GM18907 (cell line): ENCODE data around the gene FLT3LG.

Experiments used
- ATAC-seq: cut with Tn5 transposase; IDR thresholded peaks from one replicate; pipeline ENCODE4 v1.9.1; 2021; ENCODE audit warnings: mild to moderate bottlenecking, moderate library complexity; ENCODE audit not compliant: unreplicated experiment

The FLT3LG gene, protein sequence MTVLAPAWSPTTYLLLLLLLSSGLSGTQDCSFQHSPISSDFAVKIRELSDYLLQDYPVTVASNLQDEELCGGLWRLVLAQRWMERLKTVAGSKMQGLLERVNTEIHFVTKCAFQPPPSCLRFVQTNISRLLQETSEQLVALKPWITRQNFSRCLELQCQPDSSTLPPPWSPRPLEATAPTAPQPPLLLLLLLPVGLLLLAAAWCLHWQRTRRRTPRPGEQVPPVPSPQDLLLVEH

DNA sequence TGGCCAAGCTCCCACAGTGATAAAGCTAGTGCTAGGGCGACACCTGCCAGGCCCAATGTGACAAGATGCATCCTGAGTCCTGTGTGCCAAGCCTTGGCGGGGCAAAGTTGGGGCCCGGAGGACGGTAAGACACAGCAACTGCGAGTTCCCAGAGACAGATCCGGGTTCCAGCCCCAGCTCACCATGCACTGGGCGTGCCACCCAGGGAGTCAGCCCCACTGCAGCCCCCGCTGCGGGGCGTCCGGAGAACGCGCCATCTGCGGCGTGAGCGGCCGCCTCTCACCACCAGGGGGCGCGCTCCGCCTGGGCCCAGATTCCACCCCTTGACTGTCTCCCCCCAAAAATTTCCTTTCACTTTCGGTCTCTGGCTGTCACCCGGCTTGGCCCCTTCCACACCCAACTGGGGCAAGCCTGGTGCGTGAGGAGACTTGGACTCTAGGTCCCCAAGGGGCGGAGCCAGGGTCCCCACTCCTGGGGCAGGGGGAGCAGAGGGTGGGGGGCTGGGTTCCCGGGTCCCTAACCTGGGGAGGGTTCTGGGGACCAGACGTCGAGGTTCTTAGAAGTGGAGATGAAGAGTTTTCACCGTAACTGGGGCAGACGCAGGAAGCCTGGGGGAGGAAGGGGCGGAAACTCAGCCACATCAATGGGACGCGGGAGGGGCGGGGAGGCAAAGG lies at the start of gene FLT3LG:
Gene FLT3LG, plus strand, starts transcription at position 348 of the 674 bp plus-strand sequence. CDS start 425 bp downstream, outside the sequence.
- peak; percentile 49 for ATAC-seq

DNA sequence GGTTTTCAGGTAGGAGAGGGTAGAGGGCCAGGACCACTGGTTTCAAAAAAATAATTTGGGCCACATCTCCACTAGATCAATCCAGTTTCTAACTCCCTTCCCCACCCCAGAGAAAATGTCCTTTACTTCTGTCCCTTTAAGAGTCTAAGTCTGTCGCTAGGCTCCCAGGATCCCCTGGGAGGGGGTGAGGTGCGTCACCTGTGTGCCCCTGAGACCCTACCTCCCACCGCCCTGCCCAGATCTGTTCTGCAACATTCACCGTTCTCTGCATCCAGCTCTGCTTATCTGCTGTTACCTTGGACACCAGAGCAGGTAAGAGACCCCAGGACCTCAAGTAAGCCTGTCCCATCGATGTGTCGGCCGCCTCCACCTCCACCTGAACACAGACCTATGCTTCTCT lies 48.8 kb upstream of the FLT3LG start, which contains the start of gene GFY:
Gene GFY, plus strand, starts transcription at position 211 of the 400 bp plus-strand sequence. CDS start 1,043 bp downstream, outside the sequence.
- ATAC-seq, result no peak

DNA sequence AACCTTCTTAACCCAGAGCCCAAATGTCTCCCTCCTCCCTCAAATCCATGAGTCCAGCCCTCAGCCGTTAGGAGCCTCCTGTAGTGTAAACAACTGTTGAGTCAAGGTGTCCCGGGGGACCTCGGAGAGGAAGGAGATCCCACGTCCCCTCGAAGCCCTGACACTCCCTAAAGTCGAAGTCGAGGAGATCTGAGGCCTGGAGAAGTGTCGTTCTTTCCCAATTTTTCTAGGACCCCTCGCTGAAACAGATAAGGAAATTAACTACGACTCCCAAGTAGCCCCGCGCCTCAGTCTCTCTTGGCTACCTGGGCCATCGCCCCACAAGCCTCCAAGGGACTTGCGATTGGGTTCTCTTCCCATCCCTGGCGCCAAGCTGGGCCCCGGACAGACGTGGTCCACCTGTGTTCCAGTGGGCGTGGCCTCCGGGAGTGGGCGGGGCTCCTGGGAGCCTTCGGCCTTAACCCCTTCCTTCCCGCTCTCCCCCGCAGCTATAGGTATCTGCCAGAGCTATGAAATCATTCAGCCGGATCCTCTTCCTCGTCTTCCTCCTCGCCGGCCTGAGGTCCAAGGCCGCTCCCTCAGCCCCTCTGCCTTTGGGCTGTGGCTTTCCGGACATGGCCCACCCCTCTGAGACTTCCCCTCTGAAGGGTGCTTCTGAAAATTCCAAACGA lies 48.0 kb upstream of the FLT3LG start:
- ATAC-seq, result no peak

DNA sequence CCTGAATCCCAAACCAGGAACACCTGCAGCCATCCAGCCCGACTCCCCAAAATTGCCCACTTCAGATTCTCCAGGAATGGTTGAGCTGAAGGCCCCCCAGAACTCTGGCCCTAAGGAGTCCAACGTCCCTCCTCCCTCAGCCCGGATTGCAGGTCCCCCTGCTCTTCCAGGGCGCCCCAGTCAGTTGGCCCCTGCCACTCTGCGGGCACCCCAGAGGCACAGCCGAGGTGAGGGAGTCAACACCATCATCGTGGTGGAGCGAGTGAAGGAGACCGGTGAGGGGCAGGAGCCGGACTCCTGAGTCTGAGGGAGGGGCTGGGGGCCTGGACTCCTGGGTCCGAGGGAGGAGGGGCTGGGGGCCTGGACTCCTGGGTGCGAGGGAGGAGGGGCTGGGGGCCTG lies 46.7 kb upstream of the FLT3LG start:
- ATAC-seq, result no peak

DNA sequence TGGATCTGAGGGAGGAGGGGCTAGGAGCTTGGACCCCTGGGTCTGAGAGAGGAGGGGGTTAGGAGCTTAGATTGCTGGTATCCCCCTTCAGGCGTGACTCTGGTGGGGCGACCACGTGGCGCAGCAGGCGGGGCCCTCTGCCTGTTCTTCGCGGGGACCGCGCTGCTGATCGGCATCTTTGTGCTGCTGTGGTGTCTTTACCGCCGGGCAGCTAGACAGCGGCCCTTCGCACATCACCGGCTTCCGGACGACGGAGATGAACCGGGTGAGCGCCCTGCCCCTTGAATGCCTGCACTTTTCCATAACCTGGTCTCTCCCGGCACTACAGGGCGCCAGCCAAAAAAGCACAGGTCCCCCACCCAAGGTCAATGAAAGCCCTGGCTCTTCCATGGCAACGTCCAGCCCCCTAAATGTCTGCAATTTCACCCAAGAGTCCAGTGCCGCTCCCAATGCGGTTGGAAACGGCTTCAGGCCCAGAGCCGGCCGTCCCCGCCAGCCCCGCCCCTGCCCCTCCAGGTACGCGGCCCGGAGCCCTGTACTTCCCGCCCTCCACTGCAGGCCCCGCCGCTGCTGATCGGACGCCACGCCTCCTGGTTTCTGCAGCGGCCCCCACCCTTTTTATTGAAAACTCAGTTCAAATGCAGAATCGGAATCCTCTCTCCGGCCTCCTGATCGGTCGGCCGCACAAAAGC lies 46.0 kb upstream of the FLT3LG start:
- ATAC-seq, result no peak

DNA sequence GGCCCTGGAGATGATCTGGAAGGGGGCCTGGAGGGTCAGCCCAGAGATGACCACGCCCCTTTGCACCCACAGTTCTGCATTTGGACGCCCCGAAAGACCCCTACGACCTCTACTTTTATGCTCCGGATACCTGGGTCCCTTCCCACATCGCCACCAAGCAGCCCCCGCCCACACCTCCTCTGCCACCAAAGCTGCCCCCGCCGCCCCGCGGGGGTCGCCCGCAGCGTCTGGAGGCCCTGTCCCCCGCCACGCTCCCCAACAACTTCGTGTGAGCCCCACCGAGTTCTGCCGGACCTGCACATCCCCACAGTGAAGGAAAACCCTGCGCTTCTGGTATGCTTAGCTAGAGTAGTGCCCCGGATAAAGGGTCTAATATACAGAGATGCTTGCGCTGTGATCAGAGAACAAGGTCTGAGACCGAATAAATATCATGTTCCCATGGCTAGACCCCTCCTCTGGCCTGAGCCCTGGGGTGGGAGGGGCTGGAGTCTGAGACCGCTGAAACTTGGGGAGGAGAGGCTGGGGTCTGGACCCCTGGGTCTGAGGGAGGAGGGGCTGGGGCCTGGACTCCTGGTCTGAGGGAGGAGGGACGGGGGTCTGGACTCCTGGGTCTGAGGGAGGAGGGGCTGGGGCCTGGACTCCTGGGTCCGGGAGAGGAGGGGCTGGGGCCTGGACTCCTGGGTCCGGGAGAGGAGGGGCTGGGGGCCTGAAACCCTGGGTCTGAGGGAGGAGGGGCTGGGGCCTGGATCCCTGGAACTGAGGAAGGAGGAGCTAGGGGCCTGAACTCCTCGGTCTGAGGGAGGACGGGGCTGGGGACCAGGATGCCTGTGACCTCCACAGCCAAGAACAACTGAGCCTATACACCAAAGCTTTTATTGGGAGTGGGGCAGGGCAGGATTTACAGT lies 45.2 kb upstream of the FLT3LG start:
- ATAC-seq, result no peak

DNA sequence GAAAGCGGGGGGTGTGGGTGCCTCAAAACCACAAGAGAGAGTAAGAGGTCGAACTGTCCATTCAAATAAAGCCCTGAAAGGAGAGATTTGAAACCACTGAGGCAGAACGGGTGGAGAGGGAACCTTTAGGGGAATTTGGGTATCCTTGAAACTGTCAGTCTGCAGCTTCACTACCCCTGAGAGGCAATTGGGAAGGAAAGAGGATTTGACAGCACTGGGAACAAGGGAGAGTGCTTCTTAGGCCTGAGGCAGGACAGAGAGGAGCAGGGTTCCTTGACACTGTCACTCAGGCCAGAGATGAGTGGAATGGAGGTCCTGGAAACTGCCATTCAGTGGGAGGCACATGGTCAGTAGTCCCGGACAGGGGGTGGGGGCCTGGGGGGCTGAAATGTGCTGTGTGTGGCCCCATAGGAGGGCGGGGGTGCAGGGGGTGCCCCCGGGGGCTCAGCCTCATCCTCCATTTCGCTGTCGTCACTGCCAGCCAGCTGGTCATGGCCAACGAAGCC lies 43.8 kb upstream of the FLT3LG start:
- no peak for ATAC-seq

DNA sequence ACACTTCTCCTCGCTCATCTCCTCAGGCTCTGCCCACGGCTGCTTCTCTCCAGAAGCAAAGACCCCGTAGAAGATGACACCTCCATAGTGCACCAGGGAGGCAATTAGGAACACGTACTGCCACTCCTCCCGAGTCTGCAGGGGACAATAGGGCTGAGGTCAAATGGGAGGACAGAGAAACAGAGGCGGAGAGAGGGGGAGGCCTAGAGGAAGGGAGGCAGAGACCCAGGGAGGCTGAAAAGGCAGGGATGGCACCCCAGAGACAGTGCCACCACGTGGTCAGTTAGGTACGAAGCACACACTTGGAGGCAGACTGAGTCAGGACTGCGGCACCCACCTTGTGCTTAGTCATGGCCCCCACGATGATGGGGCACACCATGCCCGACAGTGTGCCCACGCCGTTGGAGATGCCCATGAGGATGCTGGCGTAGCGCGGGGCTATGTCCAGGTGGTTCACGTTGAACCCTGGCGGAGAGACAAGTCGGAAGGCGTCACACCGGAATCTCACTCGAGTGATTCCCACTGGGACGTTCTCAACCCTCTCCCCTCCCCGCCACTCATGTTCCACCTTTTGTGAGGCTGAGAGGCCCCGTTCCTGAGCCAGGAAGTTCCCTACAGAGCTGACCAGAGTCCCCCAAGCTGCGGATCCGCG lies 43.2 kb upstream of the FLT3LG start:
- no peak for ATAC-seq

DNA sequence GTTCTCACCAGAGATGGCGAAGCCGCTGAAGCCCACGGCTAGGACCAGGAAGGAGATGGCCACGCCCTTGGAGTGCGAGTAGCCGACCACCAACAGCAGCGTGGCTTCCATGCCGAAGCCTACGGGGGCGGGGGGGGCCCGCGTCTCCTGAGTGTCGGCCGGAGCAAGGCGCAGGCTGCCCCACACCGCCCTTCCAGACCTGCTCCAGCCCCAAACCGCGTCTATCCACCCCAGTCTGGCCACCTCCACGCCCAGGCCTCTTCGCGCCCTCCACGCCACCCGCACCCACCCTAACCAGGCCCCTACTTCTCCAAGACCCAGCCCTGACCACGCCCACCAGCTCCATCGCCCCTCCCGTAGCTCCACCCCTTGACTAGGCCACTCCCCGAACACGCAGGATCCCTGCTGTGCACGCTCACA lies 42.7 kb upstream of the FLT3LG start:
- ATAC-seq, result no peak

DNA sequence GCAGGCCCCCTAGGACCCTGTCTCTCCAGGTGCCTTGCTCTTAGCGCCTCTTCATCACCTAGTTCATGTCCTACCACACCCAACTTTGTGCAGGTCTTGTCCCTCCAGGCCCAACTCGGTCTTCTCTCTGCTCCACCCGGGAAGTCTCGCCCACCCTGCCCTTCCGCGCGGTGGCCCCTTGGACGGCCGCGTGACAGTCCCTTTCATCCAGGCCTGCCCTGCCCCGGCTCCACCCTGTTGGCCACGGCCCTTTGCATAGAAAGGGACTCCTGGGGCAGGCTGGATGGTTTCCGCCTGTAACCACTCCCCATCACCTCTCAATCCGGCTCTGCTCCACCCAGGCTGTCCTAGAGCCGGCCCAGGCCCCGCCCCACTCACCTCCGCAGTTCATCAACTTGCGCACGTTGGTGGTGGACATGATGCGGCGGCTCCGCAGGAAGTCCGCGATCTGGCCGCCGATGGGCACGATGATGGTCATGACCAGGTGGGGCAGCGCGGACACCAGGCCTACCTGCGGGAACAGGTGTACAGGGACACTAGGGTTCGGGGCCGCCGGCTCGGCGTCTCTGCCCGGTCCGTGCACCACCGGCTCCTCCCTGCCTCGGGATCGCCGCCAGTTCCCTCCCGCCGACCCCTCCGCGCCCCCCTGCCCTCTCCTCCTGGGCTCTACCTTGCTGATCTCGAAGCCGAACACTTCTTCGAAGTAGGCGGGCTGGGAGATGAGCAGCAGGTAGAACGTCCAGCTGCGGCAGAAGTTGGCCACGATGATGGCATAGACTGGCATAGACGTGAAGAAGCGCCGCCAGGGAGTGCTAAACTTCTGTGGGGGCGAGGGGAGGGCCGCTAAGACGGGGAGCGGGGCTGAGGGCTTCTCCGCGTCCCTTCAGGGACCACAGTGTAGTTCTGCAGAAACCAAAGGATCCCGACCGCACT lies 41.6 kb upstream of the FLT3LG start:
- no peak for ATAC-seq

DNA sequence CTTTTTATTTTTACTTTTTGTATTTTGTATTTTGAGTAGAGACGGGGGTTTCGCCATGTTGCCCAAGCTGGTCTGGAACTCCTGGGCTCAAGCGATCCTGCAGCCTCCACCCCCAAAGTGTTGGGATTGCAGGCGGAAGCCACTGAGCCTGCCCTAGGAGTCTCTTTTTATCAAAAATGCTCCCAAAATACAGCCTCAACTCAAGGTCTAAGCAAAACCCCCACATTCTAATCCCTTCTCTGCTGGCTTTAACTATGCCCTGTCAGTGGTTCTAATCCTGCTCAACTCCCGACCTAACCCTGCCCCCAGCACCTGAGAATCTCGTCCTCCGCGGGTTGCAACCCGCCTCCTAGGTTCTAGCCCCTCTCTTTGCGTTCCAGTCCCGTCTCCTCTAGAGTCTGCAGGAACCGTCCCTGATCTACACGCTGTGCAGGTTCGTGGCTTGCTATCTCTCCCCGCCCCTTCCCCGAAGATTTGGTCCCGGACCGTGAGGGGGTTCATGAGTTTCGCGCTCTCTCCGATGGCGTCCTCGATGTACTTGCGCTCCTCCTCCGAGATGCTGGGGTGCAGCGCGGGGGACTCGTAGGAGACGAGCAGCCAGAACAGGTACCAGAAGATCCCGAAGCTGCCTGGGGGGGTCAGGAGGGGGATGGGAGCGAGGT lies 40.6 kb upstream of the FLT3LG start:
- ATAC-seq, result no peak

DNA sequence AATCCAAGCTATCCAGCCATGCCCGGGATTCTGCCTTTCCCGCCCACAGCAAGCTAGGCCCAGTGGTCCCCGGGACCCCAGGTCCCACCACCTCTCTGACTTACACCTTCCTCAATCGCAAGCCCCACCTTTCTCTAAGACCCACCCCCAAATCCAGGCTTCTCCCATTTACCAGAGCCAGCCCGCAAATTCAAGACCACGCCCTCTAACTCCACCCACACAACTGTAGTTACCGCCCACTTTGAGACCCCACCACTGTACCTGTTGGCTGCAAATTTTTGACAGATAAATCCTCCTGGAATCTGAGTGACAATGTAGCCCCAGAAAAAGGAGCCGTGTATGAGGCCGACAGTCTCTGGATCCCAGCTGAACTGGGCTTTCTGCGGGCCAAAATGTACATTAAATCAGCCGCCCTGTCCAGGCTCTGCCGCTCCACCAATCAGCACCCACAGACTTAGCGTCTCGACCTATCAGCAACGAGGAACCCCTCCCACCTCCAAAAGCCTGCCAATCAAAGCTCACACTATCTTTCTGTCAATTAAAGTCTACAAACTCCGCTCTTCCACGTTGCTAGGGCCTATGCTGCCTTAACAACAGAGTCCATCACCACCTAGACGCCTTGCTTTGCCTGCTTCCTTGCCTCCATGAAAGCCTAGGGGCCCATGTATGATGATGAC lies 39.0 kb upstream of the FLT3LG start:
- ATAC-seq, result no peak

DNA sequence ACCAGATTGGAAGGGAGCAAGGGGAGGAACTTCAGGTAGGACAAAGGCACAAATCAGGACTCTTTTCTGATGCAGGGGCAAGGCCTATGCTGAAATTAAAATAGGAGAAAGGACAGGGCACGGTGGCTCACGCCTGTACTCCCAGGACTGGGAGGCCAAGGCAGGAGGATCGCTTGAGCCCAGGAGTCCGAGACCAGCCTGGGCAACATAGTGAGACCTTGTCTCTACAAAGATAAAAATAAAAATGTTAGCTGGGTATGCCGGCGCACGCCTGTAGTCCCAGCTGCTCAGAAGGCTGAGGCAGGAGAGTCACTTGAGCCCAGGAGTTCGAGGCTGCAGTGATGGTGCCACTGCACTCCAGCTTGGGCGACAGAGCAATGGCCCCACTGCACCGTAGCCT lies 38.3 kb upstream of the FLT3LG start:
- ATAC-seq, result no peak

DNA sequence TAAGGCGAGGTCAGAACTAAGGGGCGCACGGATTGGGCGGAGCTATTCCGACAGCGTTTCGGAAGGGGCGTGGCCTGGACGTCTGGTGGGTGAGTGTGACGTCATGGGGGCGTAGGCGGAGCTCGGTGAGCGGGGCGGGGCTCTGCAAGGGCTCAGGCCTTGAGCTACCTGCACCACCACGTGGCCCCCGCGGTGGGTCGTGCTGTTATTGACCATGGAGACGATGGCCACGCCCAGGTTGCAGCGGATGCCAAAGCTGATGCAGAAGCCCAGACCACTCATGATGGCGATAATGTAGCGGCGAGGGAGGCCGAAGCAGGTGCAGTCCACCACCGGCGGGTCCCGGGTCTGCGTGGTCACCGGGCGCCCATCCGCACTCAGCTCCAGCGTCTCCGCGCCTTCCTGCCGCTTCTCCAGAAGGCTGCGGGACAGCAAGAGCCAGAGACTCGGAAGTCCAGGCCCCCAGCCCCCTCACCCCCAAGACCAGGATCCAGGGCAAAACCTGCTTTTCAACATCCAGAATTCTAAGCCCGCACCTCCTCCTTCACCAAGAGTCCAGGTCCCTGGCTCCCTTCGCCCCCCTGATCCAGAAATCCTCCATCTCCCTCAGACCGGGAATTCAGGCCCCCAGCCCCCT lies 37.5 kb upstream of the FLT3LG start:
- ATAC-seq, result no peak

DNA sequence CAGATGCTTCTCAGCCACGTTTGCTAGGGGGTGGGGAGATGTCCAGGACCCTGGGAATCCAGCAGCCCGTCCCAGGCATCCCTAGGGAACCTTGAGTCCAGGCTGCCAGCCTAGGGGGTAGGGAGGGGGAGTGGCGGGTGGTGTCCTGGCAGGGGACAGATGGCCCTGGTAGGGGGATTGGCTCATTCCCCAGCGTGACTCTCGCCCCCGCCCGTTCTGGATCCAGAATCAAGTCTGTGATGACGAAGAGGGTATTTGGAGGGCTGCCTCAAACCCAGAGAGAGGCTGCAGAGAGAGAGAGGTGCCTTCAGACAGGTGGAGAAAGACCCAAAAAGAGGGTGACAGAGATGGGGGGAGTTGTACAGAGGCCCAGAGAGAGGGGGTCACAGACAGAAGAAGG lies 36.8 kb upstream of the FLT3LG start:
- ATAC-seq, result no peak

DNA sequence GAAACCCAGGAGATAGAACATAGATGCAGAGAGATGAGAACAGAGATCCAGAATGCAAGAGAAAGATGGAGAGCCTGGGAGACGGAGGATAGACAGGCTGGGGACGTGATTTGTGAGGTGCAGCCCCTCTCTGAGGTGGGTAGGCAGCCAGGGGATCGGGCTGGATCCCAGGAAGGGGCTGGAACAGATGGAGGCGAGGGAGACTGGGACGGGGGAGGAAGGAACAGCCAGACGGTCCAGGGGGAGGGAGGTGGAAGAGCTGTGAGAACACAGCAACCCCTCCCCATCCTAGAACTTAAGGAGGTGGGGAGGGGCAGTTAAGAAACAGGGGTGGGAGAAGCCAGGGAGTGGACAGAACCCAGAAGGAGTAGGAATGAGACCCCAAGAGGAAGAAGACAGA lies 35.8 kb upstream of the FLT3LG start:
- ATAC-seq, result no peak

DNA sequence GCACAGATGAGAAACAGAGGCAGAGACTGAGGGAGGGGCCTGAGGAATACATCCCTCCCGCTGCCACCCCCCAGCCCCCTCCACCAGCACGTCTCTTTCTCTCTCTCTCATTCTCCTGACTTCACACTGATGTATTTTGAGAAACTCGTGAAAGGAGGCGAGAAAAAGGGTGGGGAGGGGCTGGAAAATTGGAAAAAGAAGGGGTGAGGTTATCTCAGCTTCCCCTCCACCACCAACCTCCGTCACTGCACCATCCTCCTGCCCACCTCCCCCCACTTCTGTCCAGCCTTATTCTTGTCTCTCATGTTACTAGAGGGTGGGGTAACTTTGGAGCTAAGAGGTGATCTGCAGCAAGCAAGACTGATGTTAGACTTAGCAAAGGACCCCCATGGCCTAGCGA lies 34.2 kb upstream of the FLT3LG start:
- no peak for ATAC-seq
